Measurements from ENCODE around the gene LMBR1L.

DNA sequence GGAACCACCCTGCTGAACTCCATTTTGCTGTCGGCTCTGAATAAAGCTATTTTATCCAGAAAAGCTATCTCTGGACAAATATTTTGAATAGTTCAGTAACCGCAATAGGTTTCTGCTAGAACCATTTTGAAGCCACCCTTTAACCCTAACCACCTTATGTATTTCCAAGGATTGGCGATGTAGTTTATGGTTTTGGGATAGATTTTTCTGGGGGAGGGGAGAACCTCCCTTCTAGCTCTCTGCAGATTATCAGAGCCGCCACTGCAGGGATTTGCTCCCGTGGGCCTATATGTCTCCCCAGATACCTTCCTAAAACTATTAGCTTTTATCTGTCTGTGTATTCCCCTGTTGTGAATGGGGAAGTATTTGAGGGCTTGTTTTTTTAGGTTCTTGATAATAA lies 22.4 kb upstream of the LMBR1L start:
- TF ChIP-seq, protein P1, sequence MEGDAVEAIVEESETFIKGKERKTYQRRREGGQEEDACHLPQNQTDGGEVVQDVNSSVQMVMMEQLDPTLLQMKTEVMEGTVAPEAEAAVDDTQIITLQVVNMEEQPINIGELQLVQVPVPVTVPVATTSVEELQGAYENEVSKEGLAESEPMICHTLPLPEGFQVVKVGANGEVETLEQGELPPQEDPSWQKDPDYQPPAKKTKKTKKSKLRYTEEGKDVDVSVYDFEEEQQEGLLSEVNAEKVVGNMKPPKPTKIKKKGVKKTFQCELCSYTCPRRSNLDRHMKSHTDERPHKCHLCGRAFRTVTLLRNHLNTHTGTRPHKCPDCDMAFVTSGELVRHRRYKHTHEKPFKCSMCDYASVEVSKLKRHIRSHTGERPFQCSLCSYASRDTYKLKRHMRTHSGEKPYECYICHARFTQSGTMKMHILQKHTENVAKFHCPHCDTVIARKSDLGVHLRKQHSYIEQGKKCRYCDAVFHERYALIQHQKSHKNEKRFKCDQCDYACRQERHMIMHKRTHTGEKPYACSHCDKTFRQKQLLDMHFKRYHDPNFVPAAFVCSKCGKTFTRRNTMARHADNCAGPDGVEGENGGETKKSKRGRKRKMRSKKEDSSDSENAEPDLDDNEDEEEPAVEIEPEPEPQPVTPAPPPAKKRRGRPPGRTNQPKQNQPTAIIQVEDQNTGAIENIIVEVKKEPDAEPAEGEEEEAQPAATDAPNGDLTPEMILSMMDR (IDR thresholded peaks at IDR 0.05; ENCODE audit: low read depth, low read length) = no peak
- TF ChIP-seq EZH2phosphoT487 (IDR thresholded peaks at IDR 0.05; ENCODE audit: low read depth) = no peak
